Hepatocyte (in vitro differentiated cells): ENCODE results near the gene F8.

Experiments
- EZH2 ChIP-seq: fragments of 200-600 bp; sonication (generic); IDR thresholded peaks from 2 replicates; pipeline ENCODE4 v1.6.1; 2016; ENCODE audit warnings: antibody characterized with exemption, mild to moderate bottlenecking, borderline replicate concordance
- EZH2phosphoT487 ChIP-seq: fragments of 200-600 bp; sonication (generic); IDR thresholded peaks from one replicate; pipeline ENCODE4 v1.6.1; 2018; ENCODE audit warnings: antibody characterized with exemption, mild to moderate bottlenecking, low read depth, moderate library complexity; ENCODE audit not compliant: unreplicated experiment, severe bottlenecking
- TF ChIP-seq, protein P1 (sequence below): fragments of 200-600 bp; sonication (generic); IDR thresholded peaks from 2 replicates; pipeline ENCODE4 v1.5.1; 2016; ENCODE audit warnings: antibody characterized with exemption, mild to moderate bottlenecking; ENCODE audit not compliant: poor library complexity

- TF ChIP-seq EZH2 (no peak), EZH2phosphoT487 (no peak)
- TF ChIP-seq, protein P1, sequence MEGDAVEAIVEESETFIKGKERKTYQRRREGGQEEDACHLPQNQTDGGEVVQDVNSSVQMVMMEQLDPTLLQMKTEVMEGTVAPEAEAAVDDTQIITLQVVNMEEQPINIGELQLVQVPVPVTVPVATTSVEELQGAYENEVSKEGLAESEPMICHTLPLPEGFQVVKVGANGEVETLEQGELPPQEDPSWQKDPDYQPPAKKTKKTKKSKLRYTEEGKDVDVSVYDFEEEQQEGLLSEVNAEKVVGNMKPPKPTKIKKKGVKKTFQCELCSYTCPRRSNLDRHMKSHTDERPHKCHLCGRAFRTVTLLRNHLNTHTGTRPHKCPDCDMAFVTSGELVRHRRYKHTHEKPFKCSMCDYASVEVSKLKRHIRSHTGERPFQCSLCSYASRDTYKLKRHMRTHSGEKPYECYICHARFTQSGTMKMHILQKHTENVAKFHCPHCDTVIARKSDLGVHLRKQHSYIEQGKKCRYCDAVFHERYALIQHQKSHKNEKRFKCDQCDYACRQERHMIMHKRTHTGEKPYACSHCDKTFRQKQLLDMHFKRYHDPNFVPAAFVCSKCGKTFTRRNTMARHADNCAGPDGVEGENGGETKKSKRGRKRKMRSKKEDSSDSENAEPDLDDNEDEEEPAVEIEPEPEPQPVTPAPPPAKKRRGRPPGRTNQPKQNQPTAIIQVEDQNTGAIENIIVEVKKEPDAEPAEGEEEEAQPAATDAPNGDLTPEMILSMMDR = no peak
These were observed 202.7 kb downstream of the F8 start for GRCh38 chrX:154819771-154820341.
